Esophagus muscularis mucosa (tissue), 3 donors: ENCODE measurements around the gene CYP2W1.

ENCODE experiments used
- POLR2A ChIP-seq: fragments of 450-650 bp; IDR thresholded peaks from one replicate; pipeline ENCODE4 v1.6.1; 2017; ENCODE audit warnings: antibody characterized with exemption, moderate library complexity, mild to moderate bottlenecking, low read depth
- TF ChIP-seq, protein P1 (sequence below), 3 experiments: fragments of 200-600 bp in 2 of 3; fragments of 450-650 bp in 1 of 3; sonication (generic) in 2 of 3; IDR thresholded peaks; one replicate each; pipeline ENCODE4 v1.5.1; 2017 to 2019; ENCODE audit warnings: antibody characterized with exemption in 3 of 3, mild to moderate bottlenecking in 2 of 3, moderate library complexity in 1 of 3

DNA sequence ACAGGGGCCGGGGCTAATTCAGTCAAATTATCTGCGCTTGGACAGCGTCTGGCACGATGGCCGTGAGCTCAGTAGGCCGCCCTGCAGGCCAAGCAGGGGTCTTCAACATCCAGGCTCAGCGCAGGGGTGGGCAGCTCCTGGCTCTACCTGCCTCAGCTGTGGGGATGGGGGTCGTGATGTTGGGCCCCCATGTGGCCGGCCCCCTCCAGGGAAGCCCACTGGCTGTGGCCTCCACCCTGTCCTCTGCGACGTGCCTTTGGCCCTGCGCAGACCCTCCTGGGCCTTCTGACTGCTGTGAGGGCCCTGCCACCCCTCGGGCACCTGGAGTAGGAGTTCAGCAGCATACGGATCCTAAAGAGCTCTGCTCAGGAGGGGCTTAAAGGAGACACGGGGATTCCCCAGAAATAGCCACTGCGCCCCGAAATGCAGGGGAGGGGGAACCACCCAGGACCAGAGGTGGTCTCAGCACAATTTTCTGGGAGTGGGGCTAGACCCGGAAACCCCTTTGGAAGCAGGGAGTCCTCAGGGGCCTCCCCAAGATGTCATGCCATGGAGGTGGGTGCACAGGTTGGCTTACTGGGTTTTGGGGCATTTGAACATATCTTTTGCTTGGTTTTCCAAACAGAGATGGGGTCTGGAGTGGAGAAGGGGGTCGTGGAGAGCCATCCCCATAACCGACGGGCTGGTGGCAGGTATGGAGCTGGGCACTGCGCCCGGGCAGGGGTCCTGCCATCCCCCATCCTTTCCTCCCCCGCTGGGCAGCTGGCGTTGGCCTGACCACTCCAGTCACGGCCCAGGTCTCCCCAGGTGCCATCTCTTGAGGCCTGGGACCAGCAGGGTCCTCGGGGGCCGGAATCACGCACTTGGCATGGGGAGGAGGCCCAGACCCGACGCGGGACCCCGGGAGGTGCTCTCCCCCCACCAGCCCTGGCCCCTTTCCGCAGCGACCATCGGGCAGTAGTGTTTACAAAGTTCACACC lies 24.5 kb upstream of the CYP2W1 start:
- no peak for TF ChIP-seq POLR2A
- TF ChIP-seq, protein P1, sequence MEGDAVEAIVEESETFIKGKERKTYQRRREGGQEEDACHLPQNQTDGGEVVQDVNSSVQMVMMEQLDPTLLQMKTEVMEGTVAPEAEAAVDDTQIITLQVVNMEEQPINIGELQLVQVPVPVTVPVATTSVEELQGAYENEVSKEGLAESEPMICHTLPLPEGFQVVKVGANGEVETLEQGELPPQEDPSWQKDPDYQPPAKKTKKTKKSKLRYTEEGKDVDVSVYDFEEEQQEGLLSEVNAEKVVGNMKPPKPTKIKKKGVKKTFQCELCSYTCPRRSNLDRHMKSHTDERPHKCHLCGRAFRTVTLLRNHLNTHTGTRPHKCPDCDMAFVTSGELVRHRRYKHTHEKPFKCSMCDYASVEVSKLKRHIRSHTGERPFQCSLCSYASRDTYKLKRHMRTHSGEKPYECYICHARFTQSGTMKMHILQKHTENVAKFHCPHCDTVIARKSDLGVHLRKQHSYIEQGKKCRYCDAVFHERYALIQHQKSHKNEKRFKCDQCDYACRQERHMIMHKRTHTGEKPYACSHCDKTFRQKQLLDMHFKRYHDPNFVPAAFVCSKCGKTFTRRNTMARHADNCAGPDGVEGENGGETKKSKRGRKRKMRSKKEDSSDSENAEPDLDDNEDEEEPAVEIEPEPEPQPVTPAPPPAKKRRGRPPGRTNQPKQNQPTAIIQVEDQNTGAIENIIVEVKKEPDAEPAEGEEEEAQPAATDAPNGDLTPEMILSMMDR (IDR thresholded peaks at IDR 0.05) = no peak
